H54 (cell line): Measurements from ENCODE around the gene PTX4.

ENCODE experiments used
- DNase-seq: peaks from one replicate; pipeline ENCODE4 v3.0.0; 2011; ENCODE audit warnings: low spot score, mixed read lengths; ENCODE audit not compliant: insufficient read length
- FAIRE-seq: peaks from 3 replicates; lab custom pipeline; 2011; peaks lifted over from hg19 to GRCh38; lab: Jason Lieb, UNC
- POLR2A ChIP-seq: IDR thresholded peaks from 2 replicates; pipeline ENCODE4 v1.6.1; 2011; ENCODE audit warnings: low read depth, mild to moderate bottlenecking, low read length

Gene PTX4

GRCh38 chr16:1464196-1464893 lies 24.4 kb downstream of the PTX4 start:
- DNase-seq (no peak), FAIRE-seq (no peak)
- TF ChIP-seq POLR2A, result no peak

GRCh38 chr16:1461146-1461545 lies 27.6 kb downstream of the PTX4 start:
- FAIRE-seq (no peak), DNase-seq (no peak)
- TF ChIP-seq POLR2A, result no peak

- no peak for DNase-seq
- no peak for TF ChIP-seq POLR2A
- no peak for FAIRE-seq
Observed at GRCh38 chr16:1460602-1461138, 28.1 kb downstream of the PTX4 start.

GRCh38 chr16:1459967-1460366 lies 28.8 kb downstream of the PTX4 start:
- DNase-seq, result no peak
- no peak for FAIRE-seq
- no peak for TF ChIP-seq POLR2A

- DNase-seq (no peak), FAIRE-seq (no peak)
- TF ChIP-seq POLR2A, result no peak
Observed at GRCh38 chr16:1458977-1459341, 29.8 kb downstream of the PTX4 start.

GRCh38 chr16:1458336-1458976 lies 30.3 kb downstream of the PTX4 start:
- DNase-seq, result no peak
- no peak for FAIRE-seq

GRCh38 chr16:1457489-1458245 lies 31.1 kb downstream of the PTX4 start:
- DNase-seq (no peak), FAIRE-seq (no peak)
- no peak for TF ChIP-seq POLR2A

More at GRCh38 chr16:1458336-1458976, 30.3 kb downstream of the PTX4 start:
- TF ChIP-seq POLR2A, result no peak

GRCh38 chr16:1456951-1457350 lies 31.8 kb downstream of the PTX4 start:
- no peak for TF ChIP-seq POLR2A
- FAIRE-seq (no peak), DNase-seq (no peak)

GRCh38 chr16:1455190-1456171 lies 33.3 kb downstream of the PTX4 start:
- DNase-seq (no peak), FAIRE-seq (no peak)
- no peak for TF ChIP-seq POLR2A

- no peak for TF ChIP-seq POLR2A
- FAIRE-seq (no peak), DNase-seq (no peak)
Observed at GRCh38 chr16:1454561-1454960, 34.2 kb downstream of the PTX4 start.

- no peak for DNase-seq
- TF ChIP-seq POLR2A, result no peak
- FAIRE-seq, result no peak
Observed at GRCh38 chr16:1453316-1453715, 35.4 kb downstream of the PTX4 start.

- TF ChIP-seq POLR2A, result no peak
- no peak for FAIRE-seq
Observed at GRCh38 chr16:1452530-1452929, 36.2 kb downstream of the PTX4 start.

More at GRCh38 chr16:1452530-1452929, 36.2 kb downstream of the PTX4 start:
- DNase-seq, result no peak
